Hepatocyte (in vitro differentiated cells): ENCODE data around the gene PTGER3. TPM values are rescaled to one million over a fixed set of nuclear protein-coding genes. Genes with fewer than 3 reads are reported as not detected.

Experiments
- DNase-seq: peaks from one replicate; pipeline ENCODE4 v3.0.0-alpha.2; 2016; ENCODE audit warnings: low spot score
- H2AFZ ChIP-seq: fragments of 200-600 bp; sonication (generic); 2 replicates; pipeline ENCODE4 v1.6.0; 2016; ENCODE audit warnings: antibody characterized with exemption, mild to moderate bottlenecking
- H3K27ac ChIP-seq: fragments of 200-600 bp; sonication (generic); 2 replicates; pipeline ENCODE4 v1.5.1; 2016; ENCODE audit warnings: mild to moderate bottlenecking
- H3K27me3 ChIP-seq: fragments of 200-600 bp; sonication (generic); 2 replicates; pipeline ENCODE4 v1.6.1; 2016
- H3K36me3 ChIP-seq: fragments of 200-600 bp; sonication (generic); replicated peaks from 2 replicates; pipeline ENCODE4 v1.5.1; 2016; ENCODE audit warnings: low read depth; ENCODE audit not compliant: insufficient read depth
- H3K4me1 ChIP-seq: fragments of 200-600 bp; sonication (generic); 2 replicates; pipeline ENCODE4 v1.5.1; 2016; ENCODE audit warnings: mild to moderate bottlenecking, moderate library complexity; ENCODE audit not compliant: insufficient read depth
- H3K4me2 ChIP-seq: fragments of 200-600 bp; sonication (generic); 2 replicates; pipeline ENCODE4 v1.6.0; 2016
- H3K4me3 ChIP-seq: fragments of 200-600 bp; sonication (generic); 2 replicates; pipeline ENCODE4 v1.5.1; 2016; ENCODE audit warnings: mild to moderate bottlenecking
- H3K79me2 ChIP-seq: fragments of 200-600 bp; sonication (generic); 2 replicates; pipeline ENCODE4 v1.6.0; 2017; ENCODE audit warnings: mild to moderate bottlenecking
- H3K9me2 ChIP-seq: fragments of 200-600 bp; sonication (generic); replicated peaks from 2 replicates; pipeline ENCODE4 v1.6.0; 2017; ENCODE audit warnings: mild to moderate bottlenecking; ENCODE audit not compliant: insufficient read depth
- H3K9me3 ChIP-seq: fragments of 200-600 bp; sonication (generic); 2 replicates; pipeline ENCODE4 v1.5.1; 2016; ENCODE audit warnings: low read depth, mild to moderate bottlenecking
- H4K20me1 ChIP-seq: fragments of 200-600 bp; sonication (generic); 2 replicates; pipeline ENCODE4 v1.6.0; 2016; ENCODE audit warnings: mild to moderate bottlenecking; ENCODE audit not compliant: insufficient read depth, poor library complexity, severe bottlenecking
- EZH2 ChIP-seq: fragments of 200-600 bp; sonication (generic); IDR thresholded peaks from 2 replicates; pipeline ENCODE4 v1.6.1; 2016; ENCODE audit warnings: antibody characterized with exemption, mild to moderate bottlenecking, borderline replicate concordance
- EZH2phosphoT487 ChIP-seq: fragments of 200-600 bp; sonication (generic); IDR thresholded peaks from one replicate; pipeline ENCODE4 v1.6.1; 2018; ENCODE audit warnings: antibody characterized with exemption, mild to moderate bottlenecking, low read depth, moderate library complexity; ENCODE audit not compliant: unreplicated experiment, severe bottlenecking
- WGBS: methylation state at CpG from one replicate; pipeline ENCODE4 v1.1.6; 2016; ENCODE audit warnings: low lambda C conversion rate; ENCODE audit errors: missing lambda C conversion rate; 5-methylcytosine and 5-hydroxymethylcytosine counted together
- polyA plus RNA-seq: library from polyadenylated mRNA; unstranded; fragments of >200 nt; fragmentation: Nextera tagmentation; extraction: Ambion mirVana; gene quantifications from 2 replicates; pipeline ENCODE4 v1.2.1, GENCODE V29; 2016
- total RNA-seq: library from RNA; depleted of rRNA; stranded (reverse); fragments of >200 nt; gene quantifications from 2 replicates; pipeline ENCODE4 v1.2.3, GENCODE V29; 2014
- TF ChIP-seq, protein P1 (sequence below): fragments of 200-600 bp; sonication (generic); IDR thresholded peaks from 2 replicates; pipeline ENCODE4 v1.5.1; 2016; ENCODE audit warnings: antibody characterized with exemption, mild to moderate bottlenecking; ENCODE audit not compliant: poor library complexity

PTGER3 gene
- total and polyA plus RNA-seq, 2 experiments from 2014 or later = 1.0 to 1.4 TPM

DNA sequence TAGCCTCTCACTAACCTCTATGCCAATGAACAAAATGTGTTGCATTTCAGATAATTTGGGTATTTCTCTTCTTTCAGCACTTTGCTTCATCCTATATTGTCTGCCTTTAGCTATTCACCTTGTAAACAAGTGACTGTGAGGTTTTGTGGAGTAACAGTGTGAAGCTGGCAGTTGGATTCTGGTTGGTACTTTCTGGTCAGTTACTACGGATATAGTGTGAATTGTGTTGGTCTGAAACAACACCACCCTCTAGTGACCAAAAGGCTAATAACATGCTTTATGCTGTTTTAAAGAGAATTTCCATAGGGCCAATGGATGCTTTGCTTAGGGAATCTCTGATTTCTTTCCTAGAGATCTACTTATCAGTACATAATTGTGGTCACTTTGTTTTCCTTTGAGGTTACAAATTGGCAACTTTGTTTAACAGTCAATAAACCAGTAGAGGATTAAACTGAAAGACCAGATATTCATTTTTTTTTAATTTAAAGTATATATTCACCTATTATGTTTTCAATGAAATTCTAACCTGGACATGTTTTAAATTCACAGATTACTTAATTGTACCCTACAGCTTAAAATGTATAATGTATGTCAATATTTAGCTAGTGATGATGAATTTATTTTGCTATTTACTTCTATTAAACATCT is 2.5 kb upstream of the PTGER3 start:
- TF ChIP-seq, protein P1, sequence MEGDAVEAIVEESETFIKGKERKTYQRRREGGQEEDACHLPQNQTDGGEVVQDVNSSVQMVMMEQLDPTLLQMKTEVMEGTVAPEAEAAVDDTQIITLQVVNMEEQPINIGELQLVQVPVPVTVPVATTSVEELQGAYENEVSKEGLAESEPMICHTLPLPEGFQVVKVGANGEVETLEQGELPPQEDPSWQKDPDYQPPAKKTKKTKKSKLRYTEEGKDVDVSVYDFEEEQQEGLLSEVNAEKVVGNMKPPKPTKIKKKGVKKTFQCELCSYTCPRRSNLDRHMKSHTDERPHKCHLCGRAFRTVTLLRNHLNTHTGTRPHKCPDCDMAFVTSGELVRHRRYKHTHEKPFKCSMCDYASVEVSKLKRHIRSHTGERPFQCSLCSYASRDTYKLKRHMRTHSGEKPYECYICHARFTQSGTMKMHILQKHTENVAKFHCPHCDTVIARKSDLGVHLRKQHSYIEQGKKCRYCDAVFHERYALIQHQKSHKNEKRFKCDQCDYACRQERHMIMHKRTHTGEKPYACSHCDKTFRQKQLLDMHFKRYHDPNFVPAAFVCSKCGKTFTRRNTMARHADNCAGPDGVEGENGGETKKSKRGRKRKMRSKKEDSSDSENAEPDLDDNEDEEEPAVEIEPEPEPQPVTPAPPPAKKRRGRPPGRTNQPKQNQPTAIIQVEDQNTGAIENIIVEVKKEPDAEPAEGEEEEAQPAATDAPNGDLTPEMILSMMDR = peak; percentile 81
- no peak for TF ChIP-seq EZH2phosphoT487
- peaks cover 38% of the 10 kb centered on the region for H3K27me3 ChIP-seq

DNA sequence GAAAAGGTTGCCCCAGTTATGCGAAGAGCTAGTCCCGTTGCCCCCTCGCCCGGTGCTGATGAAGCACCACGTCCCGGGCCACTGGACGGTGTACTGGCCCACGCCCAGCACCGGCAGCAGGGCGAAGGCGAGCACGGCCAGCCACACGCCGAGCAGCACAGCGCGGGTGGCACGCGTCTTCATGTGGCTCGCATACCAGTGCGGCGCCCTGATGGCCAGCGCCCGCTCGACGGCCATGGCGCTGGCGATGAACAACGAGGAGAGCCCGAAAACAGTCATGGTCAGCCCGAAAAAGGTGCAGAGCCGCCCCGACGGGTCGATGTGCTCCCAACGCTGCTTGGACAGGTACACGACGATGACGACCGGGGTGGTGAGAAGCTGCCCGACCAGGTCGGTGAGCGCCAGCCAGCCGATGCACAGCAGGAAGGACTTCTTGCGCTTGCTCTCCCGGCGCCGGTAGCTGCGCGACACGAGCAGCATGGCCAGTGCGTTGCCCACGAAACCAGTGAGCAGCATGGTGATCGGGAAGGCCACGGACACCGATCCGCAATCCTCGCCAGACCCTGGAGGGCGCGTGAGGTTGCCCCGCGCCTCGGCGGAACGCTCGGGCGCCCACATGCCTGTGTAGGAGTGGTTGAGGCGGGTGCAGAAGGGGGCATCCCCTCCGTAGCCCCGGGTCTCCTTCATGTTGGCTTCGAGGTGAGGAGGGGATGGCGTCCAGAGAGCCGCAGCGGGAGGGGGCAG is 553 bp downstream of the PTGER3 start:
- 26% methylated on average over 65 of the region's 73 CpGs for WGBS
- H3K79me2 ChIP-seq = no peaks in the 10 kb centered on the region
- peak overlapping the region; percentile 54 for H3K4me3 ChIP-seq
- H2AFZ ChIP-seq = peak overlapping the region; percentile 81
- no peaks in the 10 kb centered on the region for H4K20me1 ChIP-seq
- TF ChIP-seq EZH2 = no peak
- TF ChIP-seq, protein P1 = no peak
- no peak for TF ChIP-seq EZH2phosphoT487
- H3K9me2 ChIP-seq = no peaks in the 10 kb centered on the region
- DNase-seq = peak; percentile 24
- peaks cover 54% of the 10 kb centered on the region for H3K27me3 ChIP-seq
- H3K4me1 ChIP-seq = peaks cover 7% of the 10 kb centered on the region
- H3K4me2 ChIP-seq = peak overlapping the region; percentile 99
- H3K36me3 ChIP-seq = no peaks in the 10 kb centered on the region
- H3K9me3 ChIP-seq = no peaks in the 10 kb centered on the region
- H3K27ac ChIP-seq = no peak overlapping the region

More for the DNA sequence above, 2.5 kb upstream of the PTGER3 start:
- Histone ChIP-seq H3K9me2 (no peaks in the 10 kb centered on the region), H3K79me2 (no peaks in the 10 kb centered on the region), H3K36me3 (no peaks in the 10 kb centered on the region), H3K4me3 (no peak overlapping the region), H4K20me1 (no peaks in the 10 kb centered on the region), H3K4me1 (peaks cover 7% of the 10 kb centered on the region), H3K9me3 (no peaks in the 10 kb centered on the region), H3K4me2 (no peak overlapping the region), H2AFZ (no peak overlapping the region), H3K27ac (no peak overlapping the region)
- peak; percentile 80 for DNase-seq
- 0% methylated on average over 1 of the region's 1 CpG for WGBS

DNA sequence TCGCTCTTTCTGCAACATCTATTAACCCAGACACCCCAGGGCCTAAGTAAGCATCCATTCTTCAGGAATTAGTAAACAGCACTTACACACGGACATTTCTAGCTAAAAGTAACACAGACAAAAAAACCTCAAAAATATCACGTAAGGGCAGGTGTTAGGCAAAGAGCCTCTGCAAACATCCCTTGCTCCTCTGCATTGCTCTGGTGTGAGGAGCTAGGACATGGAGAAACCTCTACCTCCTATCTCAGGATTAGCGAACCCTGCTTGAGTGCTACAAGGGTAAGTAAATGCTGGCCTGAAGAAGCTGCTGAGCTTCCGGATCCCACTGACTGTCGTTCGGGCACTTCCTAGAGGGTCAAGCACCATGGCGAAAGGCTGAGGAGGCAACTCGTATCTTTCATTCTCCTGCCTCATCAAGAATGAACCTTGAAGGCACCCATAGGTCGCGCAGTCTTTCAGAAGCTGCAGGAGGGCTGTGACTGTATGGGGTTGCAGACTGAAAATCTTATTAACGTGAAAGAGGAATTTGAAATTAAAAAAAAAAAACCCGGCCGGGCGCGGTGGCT is 2.1 kb downstream of the PTGER3 start:
- H3K9me3 ChIP-seq = no peaks in the 10 kb centered on the region
- no peak for TF ChIP-seq EZH2
- TF ChIP-seq, protein P1 = no peak
- no peak for TF ChIP-seq EZH2phosphoT487

More for the DNA sequence above, 2.1 kb downstream of the PTGER3 start:
- Histone ChIP-seq H4K20me1 (no peaks in the 10 kb centered on the region), H3K4me3 (no peak overlapping the region), H3K4me1 (peaks cover 7% of the 10 kb centered on the region), H3K27ac (no peak overlapping the region), H3K79me2 (no peaks in the 10 kb centered on the region), H3K9me2 (no peaks in the 10 kb centered on the region), H3K36me3 (no peaks in the 10 kb centered on the region), H3K27me3 (peaks cover 51% of the 10 kb centered on the region), H2AFZ (no peak overlapping the region), H3K4me2 (no peak overlapping the region)
- DNase-seq = no peak
- 88% methylated on average over 16 of the region's 16 CpGs for WGBS
